ENCODE measurements around the gene MEF2B. TPM values are rescaled to one million over a fixed set of nuclear protein-coding genes. Genes with fewer than 3 reads are reported as not detected.

MEF2B gene
- total and polyA plus RNA-seq, 10 of the 15 experiments (the other 5 are each of a cell fraction or from before 2014, with no cell fraction given), result 0.09 to 33.0 (median 8.9) TPM

DNA sequence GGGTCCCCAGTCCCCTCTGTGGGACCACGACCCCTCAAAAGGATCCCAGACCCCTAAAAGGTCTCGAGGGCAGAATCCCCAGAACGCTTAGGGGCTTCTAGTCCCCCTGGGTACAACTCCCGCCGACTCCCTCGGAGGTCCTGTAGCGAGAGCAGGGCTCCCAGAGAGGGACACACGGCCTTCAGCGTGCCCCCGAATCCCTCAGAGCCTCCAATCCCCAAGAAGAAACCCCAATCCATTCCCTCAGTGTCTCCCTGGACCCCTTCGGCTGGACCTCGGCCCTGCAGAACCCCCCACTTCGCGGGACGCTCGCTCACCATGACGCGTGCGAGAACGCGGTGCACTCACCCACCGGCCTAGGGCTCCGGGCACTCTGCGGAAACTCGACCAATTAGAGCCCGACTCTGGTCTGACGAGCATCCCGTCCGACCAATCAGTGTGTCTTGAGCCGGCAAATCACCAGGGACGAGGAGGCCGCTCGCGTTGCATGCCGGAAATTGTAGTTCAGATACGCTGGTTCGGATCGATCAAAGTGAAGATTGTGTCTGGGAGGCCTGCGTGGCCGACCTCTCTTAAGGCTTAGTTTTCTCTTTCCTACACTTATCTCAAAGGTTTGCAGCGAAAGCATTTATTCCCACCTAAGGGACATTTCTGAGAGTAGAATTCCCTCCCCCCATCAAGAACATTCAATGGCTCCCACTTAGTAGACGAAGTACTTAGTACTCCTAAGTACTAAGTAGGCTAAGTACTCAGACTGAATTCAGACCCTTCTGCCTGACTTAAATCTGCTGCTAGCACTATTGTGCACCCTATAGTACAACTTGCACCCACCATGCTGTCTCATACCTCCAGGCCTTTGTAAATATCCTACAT lies 31.7 kb downstream of the MEF2B start, which contains the start of gene TMEM161A (continued):
- TF ChIP-seq, protein P1, sequence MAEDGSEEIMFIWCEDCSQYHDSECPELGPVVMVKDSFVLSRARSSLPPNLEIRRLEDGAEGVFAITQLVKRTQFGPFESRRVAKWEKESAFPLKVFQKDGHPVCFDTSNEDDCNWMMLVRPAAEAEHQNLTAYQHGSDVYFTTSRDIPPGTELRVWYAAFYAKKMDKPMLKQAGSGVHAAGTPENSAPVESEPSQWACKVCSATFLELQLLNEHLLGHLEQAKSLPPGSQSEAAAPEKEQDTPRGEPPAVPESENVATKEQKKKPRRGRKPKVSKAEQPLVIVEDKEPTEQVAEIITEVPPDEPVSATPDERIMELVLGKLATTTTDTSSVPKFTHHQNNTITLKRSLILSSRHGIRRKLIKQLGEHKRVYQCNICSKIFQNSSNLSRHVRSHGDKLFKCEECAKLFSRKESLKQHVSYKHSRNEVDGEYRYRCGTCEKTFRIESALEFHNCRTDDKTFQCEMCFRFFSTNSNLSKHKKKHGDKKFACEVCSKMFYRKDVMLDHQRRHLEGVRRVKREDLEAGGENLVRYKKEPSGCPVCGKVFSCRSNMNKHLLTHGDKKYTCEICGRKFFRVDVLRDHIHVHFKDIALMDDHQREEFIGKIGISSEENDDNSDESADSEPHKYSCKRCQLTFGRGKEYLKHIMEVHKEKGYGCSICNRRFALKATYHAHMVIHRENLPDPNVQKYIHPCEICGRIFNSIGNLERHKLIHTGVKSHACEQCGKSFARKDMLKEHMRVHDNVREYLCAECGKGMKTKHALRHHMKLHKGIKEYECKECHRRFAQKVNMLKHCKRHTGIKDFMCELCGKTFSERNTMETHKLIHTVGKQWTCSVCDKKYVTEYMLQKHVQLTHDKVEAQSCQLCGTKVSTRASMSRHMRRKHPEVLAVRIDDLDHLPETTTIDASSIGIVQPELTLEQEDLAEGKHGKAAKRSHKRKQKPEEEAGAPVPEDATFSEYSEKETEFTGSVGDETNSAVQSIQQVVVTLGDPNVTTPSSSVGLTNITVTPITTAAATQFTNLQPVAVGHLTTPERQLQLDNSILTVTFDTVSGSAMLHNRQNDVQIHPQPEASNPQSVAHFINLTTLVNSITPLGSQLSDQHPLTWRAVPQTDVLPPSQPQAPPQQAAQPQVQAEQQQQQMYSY (CRISPR knock-in tag; IDR thresholded peaks at IDR 0.05), result no peak
- TF ChIP-seq GABPA (IDR thresholded peaks at IDR 0.05; ENCODE audit: low read depth) (0 out of 2 replicates have a peak, but pooled peaks have one; percentile 52), CBFB (IDR thresholded peaks at IDR 0.05; ENCODE audit: low read depth) (no peak), RBBP5 (conservative IDR thresholded peaks at IDR 0.05) (no peak), CREM (IDR thresholded peaks at IDR 0.05; ENCODE audit: low read depth) (peak; percentile 81), NR2C1 (IDR thresholded peaks at IDR 0.05) (no peak), MTA3 (IDR thresholded peaks at IDR 0.05; ENCODE audit: borderline replicate concordance, low read length) (no peak), ZNF217 (IDR thresholded peaks at IDR 0.05) (peak; percentile 58; the same call in 1 of the 2 replicates), FOS (IDR thresholded peaks at IDR 0.05; ENCODE audit: borderline replicate concordance, extremely low read depth, insufficient read length) (peak; percentile 94), ASH2L (IDR thresholded peaks at IDR 0.05; ENCODE audit: borderline replicate concordance, low read depth) (no peak), BMI1 (IDR thresholded peaks at IDR 0.05; ENCODE audit: borderline replicate concordance) (no peak)
- TF ChIP-seq, protein P2, sequence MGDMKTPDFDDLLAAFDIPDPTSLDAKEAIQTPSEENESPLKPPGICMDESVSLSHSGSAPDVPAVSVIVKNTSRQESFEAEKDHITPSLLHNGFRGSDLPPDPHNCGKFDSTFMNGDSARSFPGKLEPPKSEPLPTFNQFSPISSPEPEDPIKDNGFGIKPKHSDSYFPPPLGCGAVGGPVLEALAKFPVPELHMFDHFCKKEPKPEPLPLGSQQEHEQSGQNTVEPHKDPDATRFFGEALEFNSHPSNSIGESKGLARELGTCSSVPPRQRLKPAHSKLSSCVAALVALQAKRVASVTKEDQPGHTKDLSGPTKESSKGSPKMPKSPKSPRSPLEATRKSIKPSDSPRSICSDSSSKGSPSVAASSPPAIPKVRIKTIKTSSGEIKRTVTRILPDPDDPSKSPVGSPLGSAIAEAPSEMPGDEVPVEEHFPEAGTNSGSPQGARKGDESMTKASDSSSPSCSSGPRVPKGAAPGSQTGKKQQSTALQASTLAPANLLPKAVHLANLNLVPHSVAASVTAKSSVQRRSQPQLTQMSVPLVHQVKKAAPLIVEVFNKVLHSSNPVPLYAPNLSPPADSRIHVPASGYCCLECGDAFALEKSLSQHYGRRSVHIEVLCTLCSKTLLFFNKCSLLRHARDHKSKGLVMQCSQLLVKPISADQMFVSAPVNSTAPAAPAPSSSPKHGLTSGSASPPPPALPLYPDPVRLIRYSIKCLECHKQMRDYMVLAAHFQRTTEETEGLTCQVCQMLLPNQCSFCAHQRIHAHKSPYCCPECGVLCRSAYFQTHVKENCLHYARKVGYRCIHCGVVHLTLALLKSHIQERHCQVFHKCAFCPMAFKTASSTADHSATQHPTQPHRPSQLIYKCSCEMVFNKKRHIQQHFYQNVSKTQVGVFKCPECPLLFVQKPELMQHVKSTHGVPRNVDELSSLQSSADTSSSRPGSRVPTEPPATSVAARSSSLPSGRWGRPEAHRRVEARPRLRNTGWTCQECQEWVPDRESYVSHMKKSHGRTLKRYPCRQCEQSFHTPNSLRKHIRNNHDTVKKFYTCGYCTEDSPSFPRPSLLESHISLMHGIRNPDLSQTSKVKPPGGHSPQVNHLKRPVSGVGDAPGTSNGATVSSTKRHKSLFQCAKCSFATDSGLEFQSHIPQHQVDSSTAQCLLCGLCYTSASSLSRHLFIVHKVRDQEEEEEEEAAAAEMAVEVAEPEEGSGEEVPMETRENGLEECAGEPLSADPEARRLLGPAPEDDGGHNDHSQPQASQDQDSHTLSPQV (IDR thresholded peaks at IDR 0.05), result no peak
- TF ChIP-seq, protein P3, sequence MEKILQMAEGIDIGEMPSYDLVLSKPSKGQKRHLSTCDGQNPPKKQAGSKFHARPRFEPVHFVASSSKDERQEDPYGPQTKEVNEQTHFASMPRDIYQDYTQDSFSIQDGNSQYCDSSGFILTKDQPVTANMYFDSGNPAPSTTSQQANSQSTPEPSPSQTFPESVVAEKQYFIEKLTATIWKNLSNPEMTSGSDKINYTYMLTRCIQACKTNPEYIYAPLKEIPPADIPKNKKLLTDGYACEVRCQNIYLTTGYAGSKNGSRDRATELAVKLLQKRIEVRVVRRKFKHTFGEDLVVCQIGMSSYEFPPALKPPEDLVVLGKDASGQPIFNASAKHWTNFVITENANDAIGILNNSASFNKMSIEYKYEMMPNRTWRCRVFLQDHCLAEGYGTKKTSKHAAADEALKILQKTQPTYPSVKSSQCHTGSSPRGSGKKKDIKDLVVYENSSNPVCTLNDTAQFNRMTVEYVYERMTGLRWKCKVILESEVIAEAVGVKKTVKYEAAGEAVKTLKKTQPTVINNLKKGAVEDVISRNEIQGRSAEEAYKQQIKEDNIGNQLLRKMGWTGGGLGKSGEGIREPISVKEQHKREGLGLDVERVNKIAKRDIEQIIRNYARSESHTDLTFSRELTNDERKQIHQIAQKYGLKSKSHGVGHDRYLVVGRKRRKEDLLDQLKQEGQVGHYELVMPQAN (conservative IDR thresholded peaks at IDR 0.05), result peak; percentile 56; the same call in 1 of the 2 replicates
- TF ChIP-seq, protein P4, sequence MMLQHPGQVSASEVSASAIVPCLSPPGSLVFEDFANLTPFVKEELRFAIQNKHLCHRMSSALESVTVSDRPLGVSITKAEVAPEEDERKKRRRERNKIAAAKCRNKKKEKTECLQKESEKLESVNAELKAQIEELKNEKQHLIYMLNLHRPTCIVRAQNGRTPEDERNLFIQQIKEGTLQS (IDR thresholded peaks at IDR 0.05; ENCODE audit: borderline replicate concordance, extremely low read depth, low read depth, low read length), result no peak
- TF ChIP-seq, protein P5, sequence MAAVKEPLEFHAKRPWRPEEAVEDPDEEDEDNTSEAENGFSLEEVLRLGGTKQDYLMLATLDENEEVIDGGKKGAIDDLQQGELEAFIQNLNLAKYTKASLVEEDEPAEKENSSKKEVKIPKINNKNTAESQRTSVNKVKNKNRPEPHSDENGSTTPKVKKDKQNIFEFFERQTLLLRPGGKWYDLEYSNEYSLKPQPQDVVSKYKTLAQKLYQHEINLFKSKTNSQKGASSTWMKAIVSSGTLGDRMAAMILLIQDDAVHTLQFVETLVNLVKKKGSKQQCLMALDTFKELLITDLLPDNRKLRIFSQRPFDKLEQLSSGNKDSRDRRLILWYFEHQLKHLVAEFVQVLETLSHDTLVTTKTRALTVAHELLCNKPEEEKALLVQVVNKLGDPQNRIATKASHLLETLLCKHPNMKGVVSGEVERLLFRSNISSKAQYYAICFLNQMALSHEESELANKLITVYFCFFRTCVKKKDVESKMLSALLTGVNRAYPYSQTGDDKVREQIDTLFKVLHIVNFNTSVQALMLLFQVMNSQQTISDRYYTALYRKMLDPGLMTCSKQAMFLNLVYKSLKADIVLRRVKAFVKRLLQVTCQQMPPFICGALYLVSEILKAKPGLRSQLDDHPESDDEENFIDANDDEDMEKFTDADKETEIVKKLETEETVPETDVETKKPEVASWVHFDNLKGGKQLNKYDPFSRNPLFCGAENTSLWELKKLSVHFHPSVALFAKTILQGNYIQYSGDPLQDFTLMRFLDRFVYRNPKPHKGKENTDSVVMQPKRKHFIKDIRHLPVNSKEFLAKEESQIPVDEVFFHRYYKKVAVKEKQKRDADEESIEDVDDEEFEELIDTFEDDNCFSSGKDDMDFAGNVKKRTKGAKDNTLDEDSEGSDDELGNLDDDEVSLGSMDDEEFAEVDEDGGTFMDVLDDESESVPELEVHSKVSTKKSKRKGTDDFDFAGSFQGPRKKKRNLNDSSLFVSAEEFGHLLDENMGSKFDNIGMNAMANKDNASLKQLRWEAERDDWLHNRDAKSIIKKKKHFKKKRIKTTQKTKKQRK (IDR thresholded peaks at IDR 0.05; ENCODE audit: low read depth, low read length), result peak; percentile 10; the same call in 1 of the 2 replicates
